ENCODE results near the gene BNIP3.

The BNIP3 gene

GRCh38 chr10:132002004-132002403, 20.3 kb upstream of the BNIP3 start:
- TF ChIP-seq EGR1 (IDR thresholded peaks at IDR 0.05) (no peak), EP300 (IDR thresholded peaks at IDR 0.05; ENCODE audit: borderline replicate concordance) (no peak), REST (IDR thresholded peaks at IDR 0.05; ENCODE audit: low read depth) (no peak)

- TF ChIP-seq EP300 (IDR thresholded peaks at IDR 0.05; ENCODE audit: borderline replicate concordance) = no peak
- no peak for TF ChIP-seq NFIC (IDR thresholded peaks at IDR 0.05)
- no peak for TF ChIP-seq TEAD4 (IDR thresholded peaks at IDR 0.05)
- TF ChIP-seq EGR1 (IDR thresholded peaks at IDR 0.05) = no peak
- no peak for TF ChIP-seq TCF12 (IDR thresholded peaks at IDR 0.05; ENCODE audit: low read depth)
- TF ChIP-seq MAX (IDR thresholded peaks at IDR 0.05) = no peak
Measured at GRCh38 chr10:132001238-132001972, 19.7 kb upstream of the BNIP3 start.

- TF ChIP-seq TEAD4 (IDR thresholded peaks at IDR 0.05) = no peak
- TF ChIP-seq YY1 (IDR thresholded peaks at IDR 0.05; ENCODE audit: low read depth) = no peak
Measured at GRCh38 chr10:131998845-131999681, 17.3 kb upstream of the BNIP3 start.

- TF ChIP-seq USF1 (IDR thresholded peaks at IDR 0.05) (no peak), EP300 (IDR thresholded peaks at IDR 0.05; ENCODE audit: borderline replicate concordance) (no peak), CREB1 (IDR thresholded peaks at IDR 0.05; ENCODE audit: low read depth) (no peak), TEAD4 (IDR thresholded peaks at IDR 0.05) (no peak), ZBTB7A (IDR thresholded peaks at IDR 0.05; ENCODE audit: low read depth) (no peak), TAF1 (IDR thresholded peaks at IDR 0.05; ENCODE audit: low read depth) (no peak), CEBPB (IDR thresholded peaks at IDR 0.05) (no peak), FOXM1 (IDR thresholded peaks at IDR 0.05; ENCODE audit: borderline replicate concordance, low read depth) (no peak), MAX (IDR thresholded peaks at IDR 0.05) (no peak), RAD21 (IDR thresholded peaks at IDR 0.05; ENCODE audit: low read depth) (no peak), EGR1 (IDR thresholded peaks at IDR 0.05) (no peak), NFIC (IDR thresholded peaks at IDR 0.05) (no peak)
Measured at GRCh38 chr10:131998050-131998844, 16.5 kb upstream of the BNIP3 start.

GRCh38 chr10:131997366-131998049, 15.8 kb upstream of the BNIP3 start:
- TF ChIP-seq FOXM1 (IDR thresholded peaks at IDR 0.05; ENCODE audit: borderline replicate concordance, low read depth) (no peak), EGR1 (IDR thresholded peaks at IDR 0.05) (no peak), CREB1 (IDR thresholded peaks at IDR 0.05; ENCODE audit: low read depth) (no peak), USF1 (IDR thresholded peaks at IDR 0.05) (no peak)

GRCh38 chr10:131996466-131997365, 15.0 kb upstream of the BNIP3 start:
- no peak for TF ChIP-seq USF1 (IDR thresholded peaks at IDR 0.05)
- no peak for TF ChIP-seq REST (IDR thresholded peaks at IDR 0.05; ENCODE audit: low read depth)
- TF ChIP-seq MAX (IDR thresholded peaks at IDR 0.05) = no peak
- no peak for TF ChIP-seq RAD21 (IDR thresholded peaks at IDR 0.05; ENCODE audit: low read depth)
- TF ChIP-seq TEAD4 (IDR thresholded peaks at IDR 0.05) = no peak
- TF ChIP-seq TCF12 (IDR thresholded peaks at IDR 0.05; ENCODE audit: low read depth) = no peak
- no peak for TF ChIP-seq YY1 (IDR thresholded peaks at IDR 0.05; ENCODE audit: low read depth)
- TF ChIP-seq EP300 (IDR thresholded peaks at IDR 0.05; ENCODE audit: borderline replicate concordance) = no peak
